Mucosa of descending colon (tissue), 3 donors: Measurements from ENCODE around the gene NIPBL. TPM values are rescaled to one million over a fixed set of nuclear protein-coding genes. Genes with fewer than 3 reads are reported as not detected.
A peak's percentile ranks its signal among the peaks of the same experiment; 100 is the strongest.

Source experiments
- ATAC-seq: fragments of 200-7000 bp; cut with Tn5 transposase; one replicate; pipeline ENCODE4 v1.9.1; 2020; ENCODE audit warnings: mild to moderate bottlenecking, moderate library complexity
- DNase-seq, 3 donors: peaks; one replicate each; pipeline ENCODE4 v3.0.0-alpha.2; 2020
- H3K36me3 ChIP-seq: fragments of 200-600 bp; one replicate; pipeline ENCODE4 v1.8.0; 2021; ENCODE audit warnings: low read depth, mild to moderate bottlenecking
- H3K4me1 ChIP-seq: fragments of 200-600 bp; one replicate; pipeline ENCODE4 v1.8.0; 2021; ENCODE audit warnings: low read depth, mild to moderate bottlenecking
- H3K4me3 ChIP-seq: fragments of 200-600 bp; one replicate; pipeline ENCODE4 v1.8.0; 2021; ENCODE audit warnings: mild to moderate bottlenecking
- H3K9me3 ChIP-seq: fragments of 200-600 bp; one replicate; pipeline ENCODE4 v1.8.0; 2021; ENCODE audit warnings: mild to moderate bottlenecking
- intact Hi-C, 2 donors: fragments of 100-400 bp; cut with DNase I in 1 of 2; cut with micrococcal nuclease in 1 of 2; formaldehyde crosslinking; loops; one replicate each; pipeline versions ENCODE4 v1.11.0 to v1.11.1; 2022; cut with DNase I, micrococcal nuclease
- total RNA-seq, 3 donors: library from RNA; stranded (reverse); fragmentation: NEBNext Ultra II Directional in 2 of 3; extraction: Animal tissue kit (Norgen Biotek cat#: 25700) in 2 of 3; gene quantifications; one replicate each; pipeline versions ENCODE4 v1.2.1 to v1.2.4, GENCODE V29; 2021 to 2023
- TF ChIP-seq, protein P1 (sequence below): fragments of 200-600 bp; IDR thresholded peaks from one replicate; pipeline ENCODE4 v1.8.0; 2022; ENCODE audit warnings: antibody characterized with exemption, mild to moderate bottlenecking
- donor health status: DM: no; HTN: no; CAD: no; lungs with moderate emphysema.
- donor health status: DM: no; HTN: no; CAD: no.
- donor health status: DM: no; HTN: yes; CAD: no.

Gene NIPBL
- total RNA-seq, 3 donors from 2014 or later: 50.4 to 80.8 (median 77.2) TPM

DNA sequence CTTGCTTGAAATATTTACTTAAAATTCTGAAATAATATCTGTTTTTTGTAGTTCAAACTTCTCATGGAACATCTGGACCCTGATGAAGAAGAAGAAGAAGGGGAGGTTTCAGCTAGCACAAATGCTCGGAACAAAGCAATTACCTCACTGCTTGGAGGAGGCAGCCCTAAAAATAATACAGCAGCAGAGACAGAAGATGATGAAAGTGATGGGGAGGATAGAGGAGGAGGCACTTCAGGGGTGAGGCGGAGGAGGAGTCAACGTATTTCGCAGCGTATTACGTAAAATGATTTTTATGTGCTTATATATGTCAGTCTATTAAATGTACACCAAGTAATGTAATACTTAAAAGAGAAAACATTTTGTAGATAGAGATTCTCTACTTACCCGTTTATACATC, 187.2 kb downstream of the NIPBL start:
- DNase-seq: no peak
- Histone ChIP-seq H3K36me3 (no peaks in the 10 kb centered on the region), H3K9me3 (no peaks in the 10 kb centered on the region), H3K4me3 (no peak overlapping the region), H3K4me1 (no peaks in the 10 kb centered on the region)
- no peak for ATAC-seq
- intact Hi-C loops: no loop called here
- TF ChIP-seq, protein P1, sequence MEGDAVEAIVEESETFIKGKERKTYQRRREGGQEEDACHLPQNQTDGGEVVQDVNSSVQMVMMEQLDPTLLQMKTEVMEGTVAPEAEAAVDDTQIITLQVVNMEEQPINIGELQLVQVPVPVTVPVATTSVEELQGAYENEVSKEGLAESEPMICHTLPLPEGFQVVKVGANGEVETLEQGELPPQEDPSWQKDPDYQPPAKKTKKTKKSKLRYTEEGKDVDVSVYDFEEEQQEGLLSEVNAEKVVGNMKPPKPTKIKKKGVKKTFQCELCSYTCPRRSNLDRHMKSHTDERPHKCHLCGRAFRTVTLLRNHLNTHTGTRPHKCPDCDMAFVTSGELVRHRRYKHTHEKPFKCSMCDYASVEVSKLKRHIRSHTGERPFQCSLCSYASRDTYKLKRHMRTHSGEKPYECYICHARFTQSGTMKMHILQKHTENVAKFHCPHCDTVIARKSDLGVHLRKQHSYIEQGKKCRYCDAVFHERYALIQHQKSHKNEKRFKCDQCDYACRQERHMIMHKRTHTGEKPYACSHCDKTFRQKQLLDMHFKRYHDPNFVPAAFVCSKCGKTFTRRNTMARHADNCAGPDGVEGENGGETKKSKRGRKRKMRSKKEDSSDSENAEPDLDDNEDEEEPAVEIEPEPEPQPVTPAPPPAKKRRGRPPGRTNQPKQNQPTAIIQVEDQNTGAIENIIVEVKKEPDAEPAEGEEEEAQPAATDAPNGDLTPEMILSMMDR: no peak

DNA sequence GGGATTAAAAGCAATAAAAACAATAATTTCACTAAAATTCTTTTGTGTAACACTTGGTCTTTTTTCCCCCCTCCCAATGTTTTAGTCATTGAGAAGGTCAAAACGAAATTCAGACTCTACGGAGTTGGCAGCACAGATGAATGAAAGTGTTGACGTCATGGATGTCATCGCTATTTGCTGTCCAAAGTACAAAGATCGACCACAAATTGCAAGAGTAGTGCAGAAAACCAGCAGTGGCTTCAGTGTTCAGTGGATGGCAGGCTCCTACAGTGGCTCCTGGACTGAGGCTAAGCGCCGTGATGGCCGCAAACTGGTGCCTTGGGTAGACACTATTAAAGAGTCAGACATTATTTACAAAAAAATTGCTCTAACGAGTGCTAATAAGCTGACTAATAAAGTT, 187.9 kb downstream of the NIPBL start:
- DNase-seq (no peak), ATAC-seq (no peak)
- Histone ChIP-seq H3K9me3 (no peaks in the 10 kb centered on the region), H3K4me1 (no peaks in the 10 kb centered on the region), H3K4me3 (no peak overlapping the region), H3K36me3 (no peaks in the 10 kb centered on the region)
- intact Hi-C loops: no loop called here
- TF ChIP-seq, protein P1: no peak

DNA sequence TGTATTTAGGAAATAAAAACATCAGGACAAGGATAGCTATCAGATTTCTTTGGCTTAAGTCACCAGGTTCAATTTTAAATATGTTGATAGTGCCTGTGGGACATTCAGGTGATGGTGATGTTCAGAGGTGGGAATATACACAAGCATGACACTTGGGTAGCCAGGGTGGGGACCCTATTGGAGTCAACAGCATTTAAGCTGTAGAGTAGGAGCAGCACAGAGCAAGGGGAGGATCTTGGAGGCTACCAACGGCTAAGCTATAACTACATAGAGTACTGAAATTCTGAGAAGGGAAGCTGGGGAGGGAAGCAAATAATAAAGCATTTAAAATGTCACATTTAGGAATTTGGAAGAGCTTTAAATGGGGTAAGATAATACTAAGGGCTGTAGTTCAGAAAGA, 194.9 kb downstream of the NIPBL start:
- Histone ChIP-seq H3K4me1 (no peaks in the 10 kb centered on the region), H3K36me3 (no peaks in the 10 kb centered on the region), H3K4me3 (no peak overlapping the region), H3K9me3 (no peaks in the 10 kb centered on the region)
- TF ChIP-seq, protein P1: no peak
- ATAC-seq (no peak), DNase-seq (no peak)
- intact Hi-C loops: no loop called here

DNA sequence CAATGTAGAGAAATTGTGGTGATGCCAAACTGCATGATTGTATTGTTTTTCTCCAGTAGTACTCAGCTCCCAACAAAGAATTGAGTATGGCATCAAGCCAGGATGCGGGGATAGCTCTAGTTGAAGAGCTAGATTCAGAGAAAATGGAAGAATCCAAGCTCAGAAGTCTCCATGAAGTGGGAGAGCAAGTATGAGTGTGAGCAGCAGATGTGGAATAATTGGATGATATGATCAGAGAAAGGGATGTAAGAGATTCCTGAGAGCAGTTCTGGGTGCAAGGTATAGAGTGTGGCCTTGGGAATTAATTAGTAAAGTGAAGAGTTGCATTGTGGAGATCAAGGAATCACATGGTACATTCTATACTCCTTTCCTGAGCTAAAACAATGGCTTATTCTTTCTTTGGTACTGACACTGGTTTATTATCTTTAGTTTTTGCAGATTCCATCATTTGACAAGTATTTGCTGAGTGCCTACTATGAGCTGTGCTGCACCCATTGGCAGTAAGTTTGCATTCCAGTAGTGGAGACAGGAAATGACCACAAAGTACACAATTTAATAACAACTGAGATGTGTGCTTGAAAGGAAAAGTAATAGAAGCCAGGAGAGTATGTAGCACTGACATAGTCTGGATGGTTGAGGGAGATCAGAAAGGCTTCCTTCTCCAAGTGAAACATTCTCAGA, 195.5 kb downstream of the NIPBL start:
- no peaks in the 10 kb centered on the region for H3K4me1 ChIP-seq
- ATAC-seq: peak; percentile 19
- TF ChIP-seq, protein P1: no peak
- DNase-seq: no peak
- no peaks in the 10 kb centered on the region for H3K36me3 ChIP-seq
- H3K4me3 ChIP-seq: no peak overlapping the region
- intact Hi-C loops: no loop called here
- H3K9me3 ChIP-seq: no peaks in the 10 kb centered on the region

DNA sequence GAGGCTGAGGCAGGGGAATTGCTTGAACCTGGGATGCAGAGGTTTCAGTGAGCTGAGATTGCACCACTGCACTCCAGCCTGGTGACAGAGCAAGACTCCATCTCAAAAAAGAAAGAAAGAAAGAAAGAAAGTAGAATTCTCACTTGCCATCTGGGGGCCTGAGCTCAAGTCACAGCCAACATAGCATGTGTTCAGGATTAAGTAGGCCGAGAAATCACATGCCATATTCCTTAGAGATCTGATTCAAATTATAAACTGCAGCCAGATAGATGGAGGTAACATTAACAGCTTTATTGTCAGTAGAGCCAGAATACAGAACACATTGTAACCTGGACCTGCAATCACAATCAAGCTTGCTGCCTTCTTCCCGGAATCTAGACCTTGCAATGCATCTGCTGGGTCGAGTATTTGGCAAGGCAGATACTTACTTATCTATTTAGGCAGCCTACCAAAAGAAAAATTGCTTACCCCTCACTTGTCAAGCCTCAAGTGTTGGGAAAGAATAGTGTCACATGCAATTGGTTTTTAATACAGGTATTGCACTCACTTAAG, 198.9 kb downstream of the NIPBL start:
- TF ChIP-seq, protein P1: no peak
- Histone ChIP-seq H3K4me3 (no peak overlapping the region), H3K4me1 (no peaks in the 10 kb centered on the region), H3K36me3 (no peaks in the 10 kb centered on the region), H3K9me3 (no peaks in the 10 kb centered on the region)
- intact Hi-C loops: no loop called here
- ATAC-seq (no peak), DNase-seq (no peak)
